GM18861 (cell line): ENCODE measurements around the gene AGAP1.

ENCODE experiments used
- ATAC-seq: cut with Tn5 transposase; IDR thresholded peaks from one replicate; pipeline ENCODE4 v1.9.1; 2021; ENCODE audit not compliant: unreplicated experiment

The AGAP1 gene

DNA sequence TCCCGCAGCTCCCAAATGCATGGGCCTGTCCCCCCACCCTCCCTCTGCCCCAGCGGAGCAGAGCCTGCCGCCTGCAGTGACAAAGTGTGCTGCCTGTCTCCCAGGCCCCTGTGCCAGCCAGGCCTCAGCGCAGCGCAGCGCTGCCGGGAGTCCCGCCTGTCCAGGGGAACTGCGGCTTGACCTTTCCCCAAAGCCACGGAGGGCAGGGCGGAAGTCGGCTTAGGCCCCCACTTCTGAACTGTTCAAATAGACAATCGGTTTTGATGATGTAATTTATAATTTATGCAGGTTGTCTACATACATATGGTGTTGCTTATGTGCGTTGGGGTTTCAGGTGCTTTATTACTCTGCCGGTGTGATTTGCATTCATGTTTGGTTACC, 667.2 kb downstream of the AGAP1 start:
- ATAC-seq, result no peak

DNA sequence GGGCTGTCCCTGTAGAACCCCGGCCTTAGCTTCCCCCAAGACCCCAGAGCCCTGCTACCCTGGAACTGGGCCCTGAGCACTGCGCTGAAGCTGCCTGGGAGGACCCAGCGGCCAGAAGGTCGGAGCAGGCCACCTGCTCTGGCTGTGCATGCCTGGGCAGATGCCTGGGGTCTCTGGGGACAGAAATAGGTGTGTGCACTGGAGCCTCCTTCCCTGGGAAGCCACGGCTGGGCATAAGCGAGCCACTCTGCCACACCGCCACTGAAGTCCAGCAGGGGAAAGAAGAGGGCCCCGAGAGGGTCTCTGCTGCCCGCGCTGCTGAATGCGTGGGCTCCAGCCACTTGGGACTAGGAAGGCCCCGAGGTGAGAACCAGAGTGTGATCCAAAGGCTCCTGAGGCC, 667.7 kb downstream of the AGAP1 start:
- ATAC-seq, result no peak

GRCh38 chr2:236162031-236162845, 668.4 kb downstream of the AGAP1 start:
- ATAC-seq, result no peak

DNA sequence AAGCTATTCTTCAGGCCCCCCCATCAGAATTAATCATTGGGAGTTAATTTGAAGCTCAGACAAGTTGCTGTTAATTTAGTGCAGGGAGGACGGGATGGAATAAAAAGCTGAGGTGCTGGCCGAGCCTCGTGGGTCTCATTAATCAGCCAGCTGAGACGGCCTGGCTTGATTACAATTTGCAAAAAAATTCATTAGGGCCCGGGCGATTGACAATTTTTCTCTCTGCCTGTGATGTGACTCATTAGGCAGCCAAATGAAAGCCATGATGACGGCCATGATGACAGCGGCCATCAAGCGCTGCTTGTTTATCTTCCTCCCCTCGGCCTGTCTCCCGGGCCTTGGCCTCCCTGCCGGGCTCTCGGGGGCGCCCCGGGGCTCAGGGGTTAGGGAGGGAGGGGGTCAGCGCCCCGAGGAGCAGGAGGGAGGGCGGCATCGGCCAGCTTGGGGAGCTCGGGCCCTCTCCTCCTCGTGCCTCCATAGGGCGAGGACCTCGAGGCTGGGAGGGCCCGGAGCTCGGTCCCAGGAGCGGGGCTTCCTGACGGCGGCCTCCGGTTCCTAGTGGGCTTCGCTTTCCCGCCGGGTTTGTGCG, 669.1 kb downstream of the AGAP1 start:
- ATAC-seq, result no peak

- no peak for ATAC-seq
Observed at GRCh38 chr2:236163471-236164200, 669.8 kb downstream of the AGAP1 start.

GRCh38 chr2:236164201-236164924, 670.5 kb downstream of the AGAP1 start:
- no peak for ATAC-seq

DNA sequence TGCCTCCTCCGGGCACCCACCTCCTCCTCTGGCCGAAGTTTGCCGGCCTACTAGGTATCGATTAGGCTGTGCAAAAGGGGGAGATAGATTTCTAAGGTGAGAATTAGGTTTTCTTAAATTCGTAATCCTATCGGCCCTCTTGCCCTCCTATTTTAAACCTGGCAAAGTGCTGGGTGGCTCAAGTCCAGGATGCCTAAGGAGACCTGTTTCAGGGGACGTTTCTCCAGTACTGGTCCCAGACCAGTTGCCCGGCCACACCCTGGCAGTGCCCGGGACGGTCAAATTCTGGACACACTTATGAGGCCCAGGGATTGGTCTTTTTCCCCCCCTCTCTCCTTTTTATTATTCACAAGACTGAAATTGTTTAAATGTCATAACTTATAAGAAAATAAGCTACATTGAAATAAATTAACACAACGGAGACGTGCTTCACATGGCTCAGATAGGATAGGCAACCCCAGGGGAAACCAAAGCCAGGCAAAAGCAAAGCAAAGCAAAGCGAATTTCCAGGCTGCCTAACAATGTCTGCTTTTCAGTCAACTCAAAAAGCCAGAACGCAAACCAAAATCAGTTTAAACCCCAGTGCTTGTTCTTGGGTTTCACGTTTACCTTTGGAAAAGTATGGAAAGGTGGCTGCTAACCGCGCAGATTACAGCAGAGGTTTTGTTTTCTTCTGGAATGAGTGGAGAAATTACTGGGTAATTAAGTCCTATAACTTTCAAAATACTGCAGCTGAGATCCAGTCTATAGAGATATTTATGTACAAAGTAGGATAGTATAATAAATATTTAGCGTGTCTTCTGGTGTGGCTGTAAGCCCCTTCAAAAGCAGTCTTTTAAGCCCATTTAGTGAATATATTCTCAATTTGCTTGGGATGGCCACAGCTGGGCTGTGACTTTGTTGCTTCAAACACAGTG, 671.3 kb downstream of the AGAP1 start:
- no peak for ATAC-seq

DNA sequence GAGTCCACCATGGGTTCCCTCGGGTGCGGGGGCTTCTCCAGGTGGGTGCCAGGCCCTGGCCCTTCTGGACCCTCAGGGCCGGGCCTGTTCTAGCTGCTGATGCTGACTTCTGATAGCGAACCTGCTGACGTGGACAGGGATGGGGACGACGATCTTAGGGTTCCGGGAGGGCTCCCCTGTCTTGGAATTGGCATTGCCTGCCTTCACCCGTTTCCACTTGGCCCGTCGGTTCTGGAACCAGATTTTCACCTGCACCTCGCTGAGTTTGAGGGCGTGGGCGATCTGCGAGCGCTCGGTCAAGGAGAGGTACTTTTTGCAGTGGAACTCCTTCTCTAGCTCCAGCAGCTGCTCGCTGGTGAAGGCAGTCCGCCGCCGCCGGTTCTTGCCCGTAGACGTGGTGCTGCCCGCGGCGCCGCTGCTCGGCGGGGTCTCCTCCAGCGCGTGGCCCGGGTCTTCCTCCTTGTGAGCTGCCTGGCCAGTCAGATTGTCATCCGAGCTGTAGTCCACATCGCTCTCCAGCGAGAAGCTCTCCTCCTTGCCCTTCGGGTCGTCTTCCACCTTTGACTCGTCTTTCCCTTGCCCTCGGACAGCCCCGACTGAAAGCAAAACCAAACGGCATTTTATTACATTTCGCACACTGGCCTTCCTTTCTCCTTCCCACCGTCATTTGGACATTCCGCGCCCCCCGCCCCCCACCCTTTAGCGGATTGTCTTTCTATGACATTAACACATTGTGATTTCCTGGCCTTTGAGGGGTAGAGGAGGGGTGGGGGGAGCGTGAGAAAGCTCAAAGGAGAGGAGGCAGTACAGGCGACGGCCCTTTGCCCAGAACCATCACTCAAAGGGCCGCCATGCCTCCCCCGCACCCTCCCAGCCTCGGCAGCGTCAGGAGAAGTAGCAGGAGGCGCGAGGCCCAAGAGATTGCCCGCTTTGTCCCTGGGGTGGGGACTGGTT, 672.3 kb downstream of the AGAP1 start:
- no peak for ATAC-seq

- ATAC-seq, result no peak
Observed at GRCh38 chr2:236166796-236167296, 673.0 kb downstream of the AGAP1 start.

GRCh38 chr2:236167297-236168109, 673.7 kb downstream of the AGAP1 start:
- no peak for ATAC-seq

- ATAC-seq, result no peak
Observed at GRCh38 chr2:236168110-236169080, 674.6 kb downstream of the AGAP1 start, which contains the start of gene GBX2. TSS of gene GBX2 (minus strand) at chr2:236168386. CDS start at chr2:236167971, 415 bp downstream.

- no peak for ATAC-seq
Observed at GRCh38 chr2:236169151-236169721, 675.4 kb downstream of the AGAP1 start.

DNA sequence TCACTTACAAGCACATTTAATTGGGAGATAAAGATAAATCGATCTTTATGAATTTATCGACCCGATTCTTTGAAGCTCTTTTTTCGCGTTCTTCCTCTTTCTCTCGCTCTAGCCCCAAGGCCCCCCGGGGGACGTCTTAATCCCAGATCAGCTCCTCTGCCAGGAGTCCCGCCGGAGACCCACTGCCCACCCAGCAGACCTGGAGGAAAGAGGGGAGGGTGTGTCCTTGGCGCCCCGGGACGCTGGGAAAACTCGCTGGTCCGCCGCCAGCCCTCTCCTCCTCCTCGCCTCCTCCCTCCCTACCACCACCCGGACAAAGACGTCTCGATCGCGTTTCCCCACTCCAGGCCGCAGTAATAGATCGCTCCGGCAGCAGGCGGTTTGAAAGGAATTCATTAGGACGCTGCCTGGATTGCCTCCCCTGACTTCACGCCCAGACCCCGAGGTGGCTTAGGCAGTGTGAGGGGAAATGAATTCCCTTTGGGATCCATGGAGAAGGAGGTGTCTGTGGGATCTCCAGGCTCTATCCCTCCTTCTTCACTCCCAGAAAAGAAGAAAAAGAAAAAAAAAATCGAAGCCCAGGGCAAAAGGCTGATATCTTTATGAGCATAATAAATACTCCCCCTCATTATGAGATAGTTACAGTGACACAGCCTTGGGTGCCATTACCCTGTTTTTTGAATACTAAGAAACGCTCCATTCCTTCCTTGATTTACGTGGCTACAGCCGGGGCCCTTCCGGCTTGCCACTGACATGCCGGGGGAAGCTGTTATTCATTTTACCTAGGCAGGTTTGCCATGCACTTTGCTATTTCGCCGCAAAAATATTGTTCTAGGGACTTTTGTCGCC, 676.1 kb downstream of the AGAP1 start:
- no peak for ATAC-seq

GRCh38 chr2:236170590-236171165, 676.8 kb downstream of the AGAP1 start:
- ATAC-seq, result no peak

DNA sequence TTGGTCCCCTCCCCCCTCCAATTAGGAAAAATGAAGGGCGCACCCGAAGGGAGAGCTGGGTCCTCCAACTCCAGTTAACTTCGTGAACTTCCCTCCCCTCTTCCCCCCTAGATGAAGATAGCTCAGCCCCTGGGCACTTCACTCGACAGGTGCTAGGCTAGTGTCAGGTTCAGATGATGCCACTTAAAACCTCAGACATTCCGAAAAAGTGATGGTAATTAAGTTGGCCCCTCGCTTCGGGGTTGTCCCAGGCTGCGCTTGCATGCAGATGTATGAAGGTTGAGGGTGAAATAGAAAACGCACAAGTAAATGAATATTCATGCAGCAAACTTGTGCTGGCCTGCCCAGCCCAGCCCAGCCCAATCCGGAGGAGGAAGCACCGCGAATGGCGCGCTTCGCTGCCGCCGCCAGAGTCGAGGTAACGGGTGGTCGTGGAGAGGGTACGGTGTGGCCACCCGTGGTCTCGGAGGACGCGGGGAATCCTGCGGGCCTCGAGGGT, 677.4 kb downstream of the AGAP1 start:
- no peak for ATAC-seq
